HEK293 (cell line): ENCODE results near the gene WLS.

Experiments
- CTCF ChIA-PET: fragments of 350-600 bp; formaldehyde crosslinking; extraction: SDS; loops from one replicate; lab custom pipeline; 2021; ENCODE audit warnings: antibody characterized with exemption; lab: Yijun Ruan, JAX
- POLR2A ChIA-PET: fragments of 300-600 bp; formaldehyde crosslinking; extraction: SDS; loops from one replicate; lab custom pipeline; 2020; ENCODE audit warnings: antibody characterized with exemption, inconsistent platforms; lab: Yijun Ruan, JAX
- H3K27ac ChIP-seq: fragments of 200-500 bp; sonication (Bioruptor generic); 2 replicates; pipeline ENCODE4 v1.5.1; 2014; ENCODE audit warnings: low read depth, low read length, control low read depth, inconsistent platforms; ENCODE audit errors: extremely low read depth
- H3K36me3 ChIP-seq, 2 experiments: fragments of 200-500 bp in 1 of 2; sonication (Bioruptor generic) in 1 of 2; 1 replicate in 1 of 2; 2 replicates in 1 of 2; pipeline ENCODE4 v1.5.1; 2014 to 2017; ENCODE audit warnings: inconsistent platforms in 2 of 2, low read length in 2 of 2; ENCODE audit not compliant: control insufficient read depth in 2 of 2, insufficient read depth in 1 of 2
- H3K4me1 ChIP-seq: fragments of 200-500 bp; sonication (Bioruptor generic); 2 replicates; pipeline ENCODE4 v1.5.1; 2014; ENCODE audit warnings: mild to moderate bottlenecking, low read length, inconsistent platforms; ENCODE audit not compliant: control insufficient read depth, insufficient read depth
- H3K4me3 ChIP-seq: 2 replicates; pipeline ENCODE4 v1.5.1; 2011; ENCODE audit warnings: low read depth, mild to moderate bottlenecking, control low read depth, low read length, moderate library complexity
- H3K9me3 ChIP-seq: fragments of 200-500 bp; sonication (Bioruptor generic); 2 replicates; pipeline ENCODE4 v1.5.1; 2014; ENCODE audit warnings: low read depth, low read length, inconsistent platforms; ENCODE audit not compliant: control insufficient read depth, insufficient read depth
- GLIS1 ChIP-seq: fragments of 450-650 bp; formaldehyde crosslinking; IDR thresholded peaks from 2 replicates; pipeline ENCODE4 v1.5.1; 2016; ENCODE audit warnings: missing biosample characterization, missing genetic modification characterization
- IKZF3 ChIP-seq: fragments of 450-650 bp; IDR thresholded peaks from 2 replicates; pipeline ENCODE4 v1.5.0; 2018; ENCODE audit warnings: missing biosample characterization, mild to moderate bottlenecking, missing genetic modification characterization, moderate library complexity
- MZF1 ChIP-seq: fragments of 450-650 bp; formaldehyde crosslinking; IDR thresholded peaks from 2 replicates; pipeline ENCODE4 v1.5.1; 2017; ENCODE audit warnings: missing biosample characterization, missing genetic modification characterization, borderline replicate concordance
- OSR2 ChIP-seq: fragments of 450-650 bp; formaldehyde crosslinking; IDR thresholded peaks from 2 replicates; pipeline ENCODE4 v1.5.1; 2016; ENCODE audit warnings: missing biosample characterization, missing genetic modification characterization
- PBX3 ChIP-seq: sonication (generic); formaldehyde crosslinking; IDR thresholded peaks from 2 replicates; pipeline ENCODE4 v1.8.1; 2022; ENCODE audit warnings: mild to moderate bottlenecking, moderate library complexity, missing genetic modification reagents
- SP7 ChIP-seq: fragments of 450-650 bp; formaldehyde crosslinking; IDR thresholded peaks from 2 replicates; pipeline ENCODE4 v1.5.1; 2016; ENCODE audit warnings: missing biosample characterization, missing genetic modification characterization
- TRIM28 ChIP-seq: IDR thresholded peaks from 2 replicates; pipeline ENCODE4 v1.6.1; 2011; ENCODE audit warnings: low read length, control low read depth, borderline replicate concordance
- ZBTB10 ChIP-seq: fragments of 450-650 bp; formaldehyde crosslinking; IDR thresholded peaks from 2 replicates; pipeline ENCODE4 v1.5.1; 2016; ENCODE audit warnings: missing biosample characterization, missing genetic modification characterization
- ZBTB20 ChIP-seq: fragments of 450-650 bp; formaldehyde crosslinking; IDR thresholded peaks from 2 replicates; pipeline ENCODE4 v1.5.1; 2016; ENCODE audit warnings: missing biosample characterization, missing genetic modification characterization
- ZBTB26 ChIP-seq: fragments of 450-650 bp; formaldehyde crosslinking; optimal IDR thresholded peaks from 2 replicates; pipeline ENCODE3; 2016; ENCODE audit warnings: missing biosample characterization, mild to moderate bottlenecking, missing genetic modification characterization
- ZBTB44 ChIP-seq: fragments of 450-650 bp; IDR thresholded peaks from 2 replicates; pipeline ENCODE4 v1.5.1; 2018; ENCODE audit warnings: missing biosample characterization, mild to moderate bottlenecking, missing genetic modification characterization
- ZFP37 ChIP-seq: fragments of 450-650 bp; formaldehyde crosslinking; IDR thresholded peaks from 2 replicates; pipeline ENCODE4 v1.5.1; 2016; ENCODE audit warnings: missing biosample characterization, missing genetic modification characterization
- ZNF10 ChIP-seq: fragments of 450-650 bp; formaldehyde crosslinking; IDR thresholded peaks from 2 replicates; pipeline ENCODE4 v1.5.1; 2017; ENCODE audit warnings: missing biosample characterization, missing genetic modification characterization
- ZNF266 ChIP-seq: fragments of 450-650 bp; formaldehyde crosslinking; IDR thresholded peaks from 2 replicates; pipeline ENCODE4 v1.5.1; 2016; ENCODE audit warnings: missing biosample characterization, missing genetic modification characterization, low read depth
- ZNF501 ChIP-seq: fragments of 450-650 bp; formaldehyde crosslinking; IDR thresholded peaks from 2 replicates; pipeline ENCODE4 v1.5.1; 2016; ENCODE audit warnings: missing biosample characterization, missing genetic modification characterization
- ZNF529 ChIP-seq: fragments of 450-650 bp; formaldehyde crosslinking; IDR thresholded peaks from 2 replicates; pipeline ENCODE4 v1.5.1; 2017; ENCODE audit warnings: missing genetic modification characterization, missing biosample characterization; ENCODE audit not compliant: insufficient replicate concordance
- ZNF560 ChIP-seq: fragments of 450-650 bp; formaldehyde crosslinking; IDR thresholded peaks from 2 replicates; pipeline ENCODE4 v1.5.1; 2017; ENCODE audit warnings: missing biosample characterization, missing genetic modification characterization, borderline replicate concordance
- ZNF580 ChIP-seq: fragments of 450-650 bp; formaldehyde crosslinking; IDR thresholded peaks from 2 replicates; pipeline ENCODE4 v1.5.1; 2016; ENCODE audit warnings: missing biosample characterization, missing genetic modification characterization
- ZNF704 ChIP-seq: fragments of 450-650 bp; formaldehyde crosslinking; IDR thresholded peaks from 2 replicates; pipeline ENCODE4 v1.5.1; 2016; ENCODE audit warnings: missing biosample characterization, missing genetic modification characterization
- ZNF785 ChIP-seq: fragments of 450-650 bp; formaldehyde crosslinking; IDR thresholded peaks from 2 replicates; pipeline ENCODE4 v1.5.1; 2016; ENCODE audit warnings: missing biosample characterization, missing genetic modification characterization
- ZSCAN30 ChIP-seq: fragments of 450-650 bp; IDR thresholded peaks from 2 replicates; pipeline ENCODE4 v1.5.1; 2018; ENCODE audit warnings: missing biosample characterization, mild to moderate bottlenecking, missing genetic modification characterization, moderate library complexity

WLS gene

GRCh38 chr1:68229650-68230483 is 2.5 kb downstream of the WLS start:
- peak overlapping the region; percentile 79 for H3K4me3 ChIP-seq
- POLR2A ChIA-PET: interaction anchor here (0.6 to 3.4 kb wide), 4 partner anchors 10 to 107 kb away, joined by 3 to 57 read pairs (median 4); no protein-coding TSS in a partner anchor
- peaks cover 0 to 3% of the 10 kb centered on the region in 2 experiments; a peak in 1 of 3 replicates for H3K36me3 ChIP-seq
- no peak overlapping the region; the same call in 1 of the 2 replicates for H3K27ac ChIP-seq
- H3K9me3 ChIP-seq: no peaks in the 10 kb centered on the region
- TF ChIP-seq ZBTB20 (tag by site-specific recombination) (peak; percentile 80), ZNF560 (tag by site-specific recombination) (no peak), ZNF266 (tag by site-specific recombination) (no peak), OSR2 (tag by site-specific recombination) (peak; percentile 42; the same call in 1 of the 2 replicates), PBX3 (CRISPR knock-in tag) (no peak), ZNF501 (tag by site-specific recombination) (no peak), ZBTB26 (tag by site-specific recombination) (no peak), ZFP37 (no peak), ZNF10 (tag by site-specific recombination) (no peak), MZF1 (no peak), ZSCAN30 (0 out of 2 replicates have a peak, but pooled peaks have one; percentile 16), GLIS1 (tag by site-specific recombination) (peak; percentile 21; the same call in 1 of the 2 replicates), ZNF785 (tag by site-specific recombination) (no peak), IKZF3 (0 out of 2 replicates have a peak, but pooled peaks have one; percentile 11), ZBTB44 (tag by site-specific recombination) (peak; percentile 54), ZNF529 (no peak), ZBTB10 (tag by site-specific recombination) (no peak), TRIM28 (no peak), ZNF580 (tag by site-specific recombination) (no peak), ZNF704 (tag by site-specific recombination) (no peak), SP7 (peak; percentile 97)
- CTCF ChIA-PET: interaction anchor here (0.7 to 3.4 kb wide), 4 partner anchors 91 to 116 kb away, joined by 3 to 13 read pairs (median 7); no protein-coding TSS in a partner anchor
- H3K4me1 ChIP-seq: peaks cover 11% of the 10 kb centered on the region
